AG10803 (cell line): ENCODE data around the gene TRAF3.
"Not testable (repeated sequence)": the region's sequence is repeated elsewhere in the genome, so short reads cannot be mapped to it uniquely, and the experiment has no call there.

Experiments
- DNase-seq: peaks from one replicate; pipeline ENCODE4 v3.0.0; 2010; ENCODE audit warnings: low read depth
- H3K4me3 ChIP-seq: 2 replicates; pipeline ENCODE4 v1.5.1; 2011; ENCODE audit warnings: mild to moderate bottlenecking, low read length, control low read depth
- CTCF ChIP-seq: conservative IDR thresholded peaks from 2 replicates; pipeline ENCODE4 v1.5.1; 2011; ENCODE audit warnings: mild to moderate bottlenecking, low read length, control low read depth, inconsistent platforms

Gene TRAF3

GRCh38 chr14:102888748-102889147 is 111.5 kb downstream of the TRAF3 start:
- no peak for DNase-seq
- no peak overlapping the region for H3K4me3 ChIP-seq
- TF ChIP-seq CTCF, result no peak

- TF ChIP-seq CTCF, result no peak
- DNase-seq, result no peak
- H3K4me3 ChIP-seq, result no peak overlapping the region
Measured at GRCh38 chr14:102889615-102890014, 112.4 kb downstream of the TRAF3 start.

- DNase-seq, result no peak
- no peak overlapping the region for H3K4me3 ChIP-seq
- TF ChIP-seq CTCF, result no peak
Measured at GRCh38 chr14:102891111-102891510, 113.9 kb downstream of the TRAF3 start.

- H3K4me3 ChIP-seq, result no peak overlapping the region
- peak; percentile 62 for DNase-seq
- TF ChIP-seq CTCF, result no peak
Measured at GRCh38 chr14:102891556-102891955, 114.3 kb downstream of the TRAF3 start.

- TF ChIP-seq CTCF, result no peak
- no peak for DNase-seq
- no peak overlapping the region for H3K4me3 ChIP-seq
Measured at GRCh38 chr14:102892651-102893050, 115.4 kb downstream of the TRAF3 start.

GRCh38 chr14:102893452-102893851 is 116.2 kb downstream of the TRAF3 start:
- DNase-seq, result peak; percentile 98
- H3K4me3 ChIP-seq, result no peak overlapping the region
- no peak for TF ChIP-seq CTCF

GRCh38 chr14:102896735-102897134 is 119.5 kb downstream of the TRAF3 start:
- DNase-seq, result not testable (repeated sequence)

More at GRCh38 chr14:102896735-102897134, 119.5 kb downstream of the TRAF3 start:
- not testable (repeated sequence) for H3K4me3 ChIP-seq
